Left lung (tissue), 10 donors: Measurements from ENCODE around the gene OLA1. TPM values are rescaled to one million over a fixed set of nuclear protein-coding genes. Genes with fewer than 3 reads are reported as not detected.

Experiments used
- ATAC-seq: fragments of 200-7000 bp; cut with Tn5 transposase; one replicate; pipeline ENCODE4 v1.9.1; 2020; ENCODE audit warnings: moderate library complexity
- DNase-seq, 4 donors: peaks; one replicate each; pipeline ENCODE4 v3.0.0-alpha.2; 2013 to 2020
- H3K27ac ChIP-seq, 2 donors: fragments of 200-600 bp; sonication (generic) in 1 of 2; one replicate each; pipeline versions ENCODE4 v1.5.0 to v1.8.0; 2020 to 2021
- H3K27me3 ChIP-seq, 2 donors: fragments of 200-600 bp; sonication (generic) in 1 of 2; one replicate each; pipeline versions ENCODE4 v1.5.0 to v1.8.0; 2020 to 2021
- H3K36me3 ChIP-seq, 2 donors: fragments of 200-600 bp; sonication (generic) in 1 of 2; one replicate each; pipeline versions ENCODE4 v1.5.0 to v1.8.0; 2020 to 2021
- H3K4me1 ChIP-seq, 2 donors: fragments of 200-600 bp; one replicate each; pipeline ENCODE4 v1.8.0; 2021
- H3K4me3 ChIP-seq, 2 donors: fragments of 200-600 bp; sonication (generic) in 1 of 2; one replicate each; pipeline versions ENCODE4 v1.5.0 to v1.8.0; 2020 to 2021; ENCODE audit warnings: mild to moderate bottlenecking in 1 of 2
- H3K9me3 ChIP-seq, 2 donors: fragments of 200-600 bp; sonication (generic) in 1 of 2; one replicate each; pipeline versions ENCODE4 v1.5.0 to v1.8.0; 2020 to 2021
- intact Hi-C, 2 donors: fragments of 100-400 bp; cut with DNase I; formaldehyde crosslinking; loops; one replicate each; pipeline versions ENCODE4 v1.11.2 to v1.14.2; 2022
- polyA plus RNA-seq, 6 donors: library from polyadenylated mRNA; unstranded; fragments of 120-200 nt; gene quantifications; one replicate each; pipeline ENCODE4 v1.2.1, GENCODE V29; 2013; ENCODE audit not compliant: insufficient read length in 6 of 6
- total RNA-seq, 2 donors: library from RNA; stranded (reverse); fragmentation: NEBNext Ultra II Directional; extraction: Animal tissue kit (Norgen Biotek cat#: 25700); gene quantifications; one replicate each; pipeline ENCODE4 v1.2.1, GENCODE V29; 2021
- TF ChIP-seq, protein P1 (sequence below), 2 donors: fragments of 200-600 bp; sonication (generic) in 1 of 2; IDR thresholded peaks; one replicate each; pipeline versions ENCODE4 v1.5.0 to v1.8.0; 2021; ENCODE audit warnings: antibody characterized with exemption in 2 of 2
- donor health status: DM: no; HTN: yes; CAD: no.
- donor health status: DM: no; HTN: no; CAD: no.

The OLA1 gene
- total and polyA plus RNA-seq, 8 donors, result 66.3 to 130 (median 112) TPM

DNA sequence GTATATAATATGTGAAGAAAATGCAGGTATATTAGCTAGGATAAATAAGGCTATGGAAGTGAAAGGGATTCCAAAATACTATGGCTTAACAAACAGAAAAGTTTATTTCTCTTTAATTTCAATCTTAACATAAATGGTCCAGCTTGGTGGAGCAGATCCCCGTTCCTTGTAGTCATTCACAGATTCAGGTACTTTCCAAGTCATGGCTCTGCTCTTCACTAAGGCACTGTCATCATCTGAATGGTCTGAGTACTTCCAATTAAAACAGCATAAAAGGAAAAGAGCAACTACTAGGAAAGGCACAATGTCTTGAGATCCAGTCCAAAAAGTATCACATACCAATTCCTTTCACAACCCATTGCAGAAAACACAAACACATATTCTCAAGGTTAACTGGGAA, 63.4 kb downstream of the OLA1 start:
- intact Hi-C loops, result no loop called here

DNA sequence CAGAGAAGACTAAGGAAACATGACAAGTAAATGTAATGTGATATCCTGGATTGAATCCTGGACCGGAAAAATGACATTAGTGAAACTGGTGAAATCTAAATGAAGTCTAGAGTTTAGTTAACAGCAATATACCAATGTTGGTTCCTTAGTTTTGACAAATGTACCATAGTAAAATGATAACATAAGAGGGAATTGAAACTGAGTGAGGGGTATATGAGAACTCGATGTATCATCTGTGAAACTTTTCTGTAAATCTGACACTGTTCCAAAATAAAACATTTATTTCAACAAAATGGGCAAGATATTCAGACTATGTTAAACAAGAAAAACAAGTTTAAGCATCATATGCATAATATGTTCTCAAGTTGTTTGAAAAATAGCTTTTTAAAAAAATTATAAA, 63.8 kb downstream of the OLA1 start:
- no peaks in the 10 kb centered on the region for H3K9me3 ChIP-seq
- no peaks in the 10 kb centered on the region for H3K4me1 ChIP-seq
- no peak overlapping the region for H3K4me3 ChIP-seq
- no peak overlapping the region for H3K27ac ChIP-seq
- TF ChIP-seq, protein P1, sequence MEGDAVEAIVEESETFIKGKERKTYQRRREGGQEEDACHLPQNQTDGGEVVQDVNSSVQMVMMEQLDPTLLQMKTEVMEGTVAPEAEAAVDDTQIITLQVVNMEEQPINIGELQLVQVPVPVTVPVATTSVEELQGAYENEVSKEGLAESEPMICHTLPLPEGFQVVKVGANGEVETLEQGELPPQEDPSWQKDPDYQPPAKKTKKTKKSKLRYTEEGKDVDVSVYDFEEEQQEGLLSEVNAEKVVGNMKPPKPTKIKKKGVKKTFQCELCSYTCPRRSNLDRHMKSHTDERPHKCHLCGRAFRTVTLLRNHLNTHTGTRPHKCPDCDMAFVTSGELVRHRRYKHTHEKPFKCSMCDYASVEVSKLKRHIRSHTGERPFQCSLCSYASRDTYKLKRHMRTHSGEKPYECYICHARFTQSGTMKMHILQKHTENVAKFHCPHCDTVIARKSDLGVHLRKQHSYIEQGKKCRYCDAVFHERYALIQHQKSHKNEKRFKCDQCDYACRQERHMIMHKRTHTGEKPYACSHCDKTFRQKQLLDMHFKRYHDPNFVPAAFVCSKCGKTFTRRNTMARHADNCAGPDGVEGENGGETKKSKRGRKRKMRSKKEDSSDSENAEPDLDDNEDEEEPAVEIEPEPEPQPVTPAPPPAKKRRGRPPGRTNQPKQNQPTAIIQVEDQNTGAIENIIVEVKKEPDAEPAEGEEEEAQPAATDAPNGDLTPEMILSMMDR (IDR thresholded peaks at IDR 0.05), result no peak
- no peaks in the 10 kb centered on the region for H3K36me3 ChIP-seq
- intact Hi-C loops, result no loop called here
- no peaks in the 10 kb centered on the region for H3K27me3 ChIP-seq
- ATAC-seq (no peak), DNase-seq (no peak)

More for the DNA sequence above, 63.4 kb downstream of the OLA1 start:
- Histone ChIP-seq H3K27ac (no peak overlapping the region), H3K36me3 (no peaks in the 10 kb centered on the region), H3K4me3 (no peak overlapping the region), H3K27me3 (no peaks in the 10 kb centered on the region), H3K9me3 (no peaks in the 10 kb centered on the region), H3K4me1 (no peaks in the 10 kb centered on the region)
- ATAC-seq (no peak), DNase-seq (no peak)
- TF ChIP-seq, protein P1 (IDR thresholded peaks at IDR 0.05), result no peak

DNA sequence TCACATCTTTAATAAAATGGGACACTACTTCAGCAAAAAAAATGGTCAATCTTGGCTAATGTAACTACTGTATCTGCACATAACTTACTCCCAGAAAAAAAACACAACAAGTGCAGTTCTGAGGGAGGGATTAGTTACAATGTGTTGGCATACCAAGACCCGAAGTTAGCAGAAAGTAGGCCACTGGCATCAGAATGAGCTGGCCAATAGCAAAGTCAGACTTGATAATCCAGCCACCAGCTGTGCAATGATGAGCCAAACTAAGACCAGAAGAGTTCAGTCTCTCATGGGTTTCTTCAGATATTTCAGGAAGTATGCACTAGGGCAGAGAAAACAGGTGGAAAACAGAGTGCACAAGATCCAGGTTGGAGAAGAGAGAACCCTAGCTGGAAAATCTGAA, 65.3 kb downstream of the OLA1 start:
- H3K27ac ChIP-seq, result no peak overlapping the region
- no peaks in the 10 kb centered on the region for H3K36me3 ChIP-seq
- intact Hi-C loops, result no loop called here
- DNase-seq (no peak), ATAC-seq (no peak)
- no peaks in the 10 kb centered on the region for H3K4me1 ChIP-seq
- H3K27me3 ChIP-seq, result no peaks in the 10 kb centered on the region
- TF ChIP-seq, protein P1 (IDR thresholded peaks at IDR 0.05), result no peak
- no peak overlapping the region for H3K4me3 ChIP-seq
- no peaks in the 10 kb centered on the region for H3K9me3 ChIP-seq

DNA sequence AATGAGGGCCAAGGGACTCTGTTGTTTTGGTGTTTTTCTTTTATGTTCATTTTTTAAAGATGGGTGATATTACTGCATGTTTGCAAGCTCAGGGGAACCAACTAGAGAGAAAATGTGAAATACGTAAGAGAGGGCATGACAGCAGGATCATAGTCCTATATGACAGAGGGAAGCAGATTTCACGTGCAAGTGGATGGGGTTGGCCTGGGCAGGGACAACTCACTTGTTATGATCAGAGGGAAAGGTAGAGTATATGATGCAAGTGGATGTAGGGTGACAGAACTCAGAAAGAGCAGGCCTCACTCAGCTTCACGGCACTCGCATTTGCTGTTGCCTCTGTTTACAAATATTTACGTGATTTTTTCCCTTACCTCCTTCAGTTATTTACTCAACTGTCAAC, 67.0 kb downstream of the OLA1 start:
- Histone ChIP-seq H3K27me3 (no peaks in the 10 kb centered on the region), H3K4me1 (no peaks in the 10 kb centered on the region), H3K36me3 (no peaks in the 10 kb centered on the region), H3K9me3 (no peaks in the 10 kb centered on the region), H3K27ac (no peak overlapping the region), H3K4me3 (no peak overlapping the region)
- DNase-seq (no peak), ATAC-seq (no peak)
- intact Hi-C loops, result no loop called here
- TF ChIP-seq, protein P1 (IDR thresholded peaks at IDR 0.05), result no peak

DNA sequence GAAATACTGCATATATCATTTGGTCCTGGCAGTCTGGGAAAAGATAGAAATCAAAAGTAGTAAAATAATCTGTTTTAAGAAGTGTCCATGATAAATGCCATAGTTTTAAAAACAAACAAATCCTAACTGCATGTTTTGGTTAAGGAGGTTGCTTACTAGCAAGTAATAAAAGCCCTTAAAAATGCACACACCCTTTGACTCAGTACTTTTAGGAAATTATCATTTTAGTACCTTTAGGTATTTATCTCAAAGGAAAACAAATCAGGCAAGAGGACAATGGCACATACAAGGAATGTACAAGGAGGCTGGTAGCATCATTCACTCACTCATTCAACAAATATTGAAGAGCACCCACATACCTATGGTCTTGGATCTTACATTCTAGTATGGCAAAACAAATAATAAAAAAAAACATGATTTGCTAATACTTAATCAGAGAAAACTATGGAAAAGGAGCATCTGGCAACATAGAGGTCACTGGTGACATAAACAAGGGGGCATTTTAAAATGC, 67.6 kb downstream of the OLA1 start:
- Histone ChIP-seq H3K9me3 (peaks cover 0 to 2% of the 10 kb centered on the region in 2 donors), H3K27ac (no peak overlapping the region), H3K27me3 (no peaks in the 10 kb centered on the region), H3K36me3 (no peaks in the 10 kb centered on the region), H3K4me1 (no peaks in the 10 kb centered on the region), H3K4me3 (no peak overlapping the region)
- DNase-seq (no peak), ATAC-seq (no peak)
- TF ChIP-seq, protein P1 (IDR thresholded peaks at IDR 0.05), result no peak
- intact Hi-C loops, result no loop called here
